ENCODE measurements around the gene VSIG10L2.

DNA sequence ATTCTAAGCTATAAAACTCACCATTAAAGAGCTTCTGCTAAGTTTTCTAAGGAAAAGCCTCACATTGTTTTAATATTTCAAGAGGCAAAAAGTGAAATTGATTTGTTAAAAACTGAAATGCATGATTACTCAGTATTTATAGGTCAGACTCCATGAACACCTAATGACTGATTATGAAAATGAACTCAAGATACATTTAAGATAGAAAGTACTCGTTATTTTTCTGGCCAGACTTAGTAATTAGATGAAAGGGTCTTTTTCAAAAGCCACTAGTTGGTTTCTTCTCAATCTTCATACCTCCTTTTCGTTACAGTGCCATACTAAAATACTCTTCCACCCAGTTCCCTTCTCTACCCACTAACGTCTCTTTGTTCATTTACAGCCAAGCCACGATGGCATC lies 56.3 kb downstream of the VSIG10L2 start:
- TF ChIP-seq, protein P1, sequence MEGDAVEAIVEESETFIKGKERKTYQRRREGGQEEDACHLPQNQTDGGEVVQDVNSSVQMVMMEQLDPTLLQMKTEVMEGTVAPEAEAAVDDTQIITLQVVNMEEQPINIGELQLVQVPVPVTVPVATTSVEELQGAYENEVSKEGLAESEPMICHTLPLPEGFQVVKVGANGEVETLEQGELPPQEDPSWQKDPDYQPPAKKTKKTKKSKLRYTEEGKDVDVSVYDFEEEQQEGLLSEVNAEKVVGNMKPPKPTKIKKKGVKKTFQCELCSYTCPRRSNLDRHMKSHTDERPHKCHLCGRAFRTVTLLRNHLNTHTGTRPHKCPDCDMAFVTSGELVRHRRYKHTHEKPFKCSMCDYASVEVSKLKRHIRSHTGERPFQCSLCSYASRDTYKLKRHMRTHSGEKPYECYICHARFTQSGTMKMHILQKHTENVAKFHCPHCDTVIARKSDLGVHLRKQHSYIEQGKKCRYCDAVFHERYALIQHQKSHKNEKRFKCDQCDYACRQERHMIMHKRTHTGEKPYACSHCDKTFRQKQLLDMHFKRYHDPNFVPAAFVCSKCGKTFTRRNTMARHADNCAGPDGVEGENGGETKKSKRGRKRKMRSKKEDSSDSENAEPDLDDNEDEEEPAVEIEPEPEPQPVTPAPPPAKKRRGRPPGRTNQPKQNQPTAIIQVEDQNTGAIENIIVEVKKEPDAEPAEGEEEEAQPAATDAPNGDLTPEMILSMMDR (IDR thresholded peaks at IDR 0.05; ENCODE audit: low read depth, low read length): no peak
- TF ChIP-seq POLR2A (IDR thresholded peaks at IDR 0.05; ENCODE audit: extremely low read depth, insufficient read length): no peak
- TF ChIP-seq, protein P2, sequence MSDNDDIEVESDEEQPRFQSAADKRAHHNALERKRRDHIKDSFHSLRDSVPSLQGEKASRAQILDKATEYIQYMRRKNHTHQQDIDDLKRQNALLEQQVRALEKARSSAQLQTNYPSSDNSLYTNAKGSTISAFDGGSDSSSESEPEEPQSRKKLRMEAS (IDR thresholded peaks at IDR 0.05; ENCODE audit: low read depth, low read length): no peak
- TF ChIP-seq MYC (IDR thresholded peaks at IDR 0.05; ENCODE audit: low read depth, low read length): no peak
